ENCODE results near the gene APBB2. TPM values are rescaled to one million over a fixed set of nuclear protein-coding genes. Genes with fewer than 3 reads are reported as not detected.

APBB2 gene
- total and polyA plus RNA-seq, 2 donors (not counting 1 experiment from before 2014, with no cell fraction given) = 4.4 to 15.8 TPM

- H3K4me2 ChIP-seq (replicated peaks; ENCODE audit: low read depth, low read length, poor library complexity, severe bottlenecking) = no peak overlapping the region
- H2AFZ ChIP-seq (ENCODE audit: insufficient read depth, low read depth, low read length, poor library complexity, severe bottlenecking) = no peak overlapping the region
- POLR2A ChIA-PET = no interaction called here
- no peaks in the 10 kb centered on the region for H3K4me1 Mint-ChIP-seq
- no peak for DNase-seq
- H3K9me3 ChIP-seq (ENCODE audit: control extremely low read depth in 1 of 3, control insufficient read depth in 2 of 3, insufficient read depth in 1 of 3, low read length in 2 of 3) = no peaks in the 10 kb centered on the region
- no peak overlapping the region for H3K9ac ChIP-seq (ENCODE audit: low read length)
- no peak overlapping the region for H3K4me3 Mint-ChIP-seq
- H3K27ac Mint-ChIP-seq = no peak overlapping the region
- no peak for ATAC-seq (ENCODE audit: low read depth)
- intact Hi-C loops (cut with micrococcal nuclease) = no loop called here
- WGBS (ENCODE audit: insufficient coverage) = 100% methylated on average over 1 of the region's 4 CpGs
- no peaks in the 10 kb centered on the region for H3K79me2 ChIP-seq (ENCODE audit: control insufficient read depth, insufficient read depth, low read length)
- peaks cover 2% of the 10 kb centered on the region for H3K9me3 Mint-ChIP-seq (ENCODE audit: insufficient read depth)
- peaks cover 0 to 8% (median 1%) of the 10 kb centered on the region in 4 experiments for H3K27me3 ChIP-seq (replicated peaks in 1 of 4; ENCODE audit: control extremely low read depth in 1 of 4, control insufficient read depth in 3 of 4, insufficient read depth in 4 of 4, low read length in 3 of 4)
- H3K27ac ChIP-seq (ENCODE audit: low read length in 2 of 2) = no peak overlapping the region
- no peaks in the 10 kb centered on the region for H4K20me1 ChIP-seq (ENCODE audit: control insufficient read depth, insufficient read depth, low read length, poor library complexity, severe bottlenecking)
- TF ChIP-seq CTCF (IDR thresholded peaks at IDR 0.05) (no peak), EZH2 (IDR thresholded peaks at IDR 0.05; ENCODE audit: borderline replicate concordance, insufficient read depth, low read depth, low read length, poor library complexity, severe bottlenecking) (no peak)
- CTCF ChIA-PET = interaction anchor here (0.6 kb wide), 1 partner anchor 34 kb away, joined by 4 read pairs; no protein-coding TSS in a partner anchor
- H3K4me1 ChIP-seq (ENCODE audit: control insufficient read depth in 2 of 2, insufficient read depth in 2 of 2, low read length in 2 of 2) = no peaks in the 10 kb centered on the region
- no peaks in the 10 kb centered on the region for H3K36me3 ChIP-seq (replicated peaks in 1 of 2; ENCODE audit: control extremely low read depth in 1 of 2, control insufficient read depth in 1 of 2, extremely low read depth in 1 of 2, insufficient read depth in 2 of 2, low read length in 1 of 2)
- no peak overlapping the region for H3K4me3 ChIP-seq (ENCODE audit: control extremely low read depth in 1 of 5, extremely low read depth in 1 of 5, insufficient read depth in 1 of 5, low read depth in 2 of 5, low read length in 4 of 5)
- peaks cover 3% of the 10 kb centered on the region for H3K27me3 Mint-ChIP-seq
Observed at GRCh38 chr4:40870150-40870549, 344.2 kb downstream of the APBB2 start.

- H3K9me3 ChIP-seq (ENCODE audit: control extremely low read depth in 1 of 3, control insufficient read depth in 2 of 3, insufficient read depth in 1 of 3, low read length in 2 of 3) = no peaks in the 10 kb centered on the region
- H3K36me3 ChIP-seq (replicated peaks in 1 of 2; ENCODE audit: control extremely low read depth in 1 of 2, control insufficient read depth in 1 of 2, extremely low read depth in 1 of 2, insufficient read depth in 2 of 2, low read length in 1 of 2) = no peaks in the 10 kb centered on the region
- peaks cover 0 to 4% (median 0%) of the 10 kb centered on the region in 4 experiments for H3K27me3 ChIP-seq (replicated peaks in 1 of 4; ENCODE audit: control extremely low read depth in 1 of 4, control insufficient read depth in 3 of 4, insufficient read depth in 4 of 4, low read length in 3 of 4)
- intact Hi-C loops (cut with micrococcal nuclease) = no loop called here
- peaks cover 7% of the 10 kb centered on the region for H3K27me3 Mint-ChIP-seq
- no peak overlapping the region for H3K4me3 Mint-ChIP-seq
- POLR2A ChIA-PET = no interaction called here
- H3K4me2 ChIP-seq (replicated peaks; ENCODE audit: low read depth, low read length, poor library complexity, severe bottlenecking) = no peak overlapping the region
- no peaks in the 10 kb centered on the region for H3K9me3 Mint-ChIP-seq (ENCODE audit: insufficient read depth)
- no peaks in the 10 kb centered on the region for H3K79me2 ChIP-seq (ENCODE audit: control insufficient read depth, insufficient read depth, low read length)
- H3K9ac ChIP-seq (ENCODE audit: low read length) = no peak overlapping the region
- no peak overlapping the region for H3K4me3 ChIP-seq (ENCODE audit: control extremely low read depth in 1 of 5, extremely low read depth in 1 of 5, insufficient read depth in 1 of 5, low read depth in 2 of 5, low read length in 4 of 5)
- H3K27ac ChIP-seq (ENCODE audit: low read length in 2 of 2) = no peak overlapping the region
- H3K4me1 Mint-ChIP-seq = no peaks in the 10 kb centered on the region
- H3K4me1 ChIP-seq (ENCODE audit: control insufficient read depth in 2 of 2, insufficient read depth in 2 of 2, low read length in 2 of 2) = no peaks in the 10 kb centered on the region
- no peak overlapping the region for H2AFZ ChIP-seq (ENCODE audit: insufficient read depth, low read depth, low read length, poor library complexity, severe bottlenecking)
- ATAC-seq (ENCODE audit: low read depth) = no peak
- no peak for DNase-seq
- TF ChIP-seq CTCF (IDR thresholded peaks at IDR 0.05) (no peak), EZH2 (IDR thresholded peaks at IDR 0.05; ENCODE audit: borderline replicate concordance, insufficient read depth, low read depth, low read length, poor library complexity, severe bottlenecking) (no peak)
- CTCF ChIA-PET = no interaction called here
- no peak overlapping the region for H3K27ac Mint-ChIP-seq
- no peaks in the 10 kb centered on the region for H4K20me1 ChIP-seq (ENCODE audit: control insufficient read depth, insufficient read depth, low read length, poor library complexity, severe bottlenecking)
- 87% methylated on average over 7 of the region's 8 CpGs for WGBS (ENCODE audit: insufficient coverage)
Observed at GRCh38 chr4:40865696-40866095, 348.6 kb downstream of the APBB2 start.
